HG03378 (cell line): Measurements from ENCODE around the gene IYD.
"Not testable (repeated sequence)": the region's sequence is repeated elsewhere in the genome, so short reads cannot be mapped to it uniquely, and the experiment has no call there.

Source experiments
- ATAC-seq: cut with Tn5 transposase; IDR thresholded peaks from one replicate; pipeline ENCODE4 v1.9.1; 2021; ENCODE audit warnings: mild to moderate bottlenecking, moderate library complexity; ENCODE audit not compliant: unreplicated experiment

IYD gene

DNA sequence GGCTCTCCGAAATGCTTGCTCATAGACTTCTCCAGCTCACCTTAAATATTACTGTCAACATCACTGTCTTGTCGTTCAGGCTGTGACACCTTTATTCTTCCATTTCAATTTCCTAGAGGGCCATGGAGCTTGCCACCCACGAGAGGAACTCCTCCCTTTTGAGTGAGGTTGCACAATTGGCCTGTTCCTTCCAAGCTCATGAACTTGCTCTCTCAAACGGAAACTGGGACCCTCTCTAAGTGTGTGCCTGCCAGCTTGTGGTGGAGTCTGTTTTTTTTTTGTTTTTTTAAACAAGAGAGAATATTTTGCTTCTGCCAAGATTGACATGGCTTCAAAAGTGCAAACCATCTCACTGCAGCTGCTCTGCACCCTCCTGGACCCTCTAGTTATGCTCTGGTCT is 19.3 kb upstream of the IYD start:
- ATAC-seq = no peak

DNA sequence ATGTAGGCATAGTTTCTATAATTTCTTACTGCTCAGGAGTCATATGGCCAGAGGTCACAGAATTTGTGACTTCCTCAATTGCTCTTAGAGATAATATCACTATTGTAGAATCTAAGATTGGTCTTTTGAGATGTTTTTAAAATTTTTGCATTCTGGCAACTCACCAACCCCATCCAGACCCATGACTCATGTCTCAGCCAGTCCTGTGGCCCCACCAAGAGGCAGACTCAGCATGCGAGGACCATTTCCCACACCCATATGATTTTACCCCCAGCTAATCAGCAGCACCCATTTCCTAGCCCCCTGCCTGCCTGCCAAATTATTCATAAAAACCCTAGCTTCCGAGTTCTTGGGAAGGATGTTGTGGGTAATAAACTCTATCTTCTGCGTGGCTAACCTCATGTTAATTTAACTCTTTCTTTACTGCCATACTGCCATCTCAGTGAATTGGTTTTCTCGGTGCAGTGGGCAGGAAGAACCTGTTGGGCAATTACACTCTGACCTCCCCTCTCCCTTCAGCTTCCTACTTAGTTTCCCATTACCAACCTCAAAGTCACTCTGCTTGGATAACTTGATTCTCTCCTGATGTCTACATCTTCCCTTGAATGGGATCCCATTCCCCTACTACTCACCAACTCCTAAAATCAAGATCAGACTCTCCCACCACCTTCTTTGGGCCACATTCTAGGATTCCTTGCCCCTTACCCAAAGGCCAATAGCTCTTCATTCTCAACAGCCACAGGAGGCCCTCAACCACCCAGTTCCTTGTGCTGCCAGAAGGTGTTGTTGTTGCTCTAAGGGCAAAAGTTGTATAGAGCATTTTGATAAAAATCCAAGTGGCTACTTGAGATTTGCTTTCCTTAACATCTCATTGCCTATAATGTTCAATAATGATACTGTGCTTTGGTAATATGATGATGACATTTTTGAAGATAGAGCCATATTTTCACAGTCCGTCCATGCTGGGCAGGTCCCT is 16.2 kb upstream of the IYD start:
- no peak for ATAC-seq

DNA sequence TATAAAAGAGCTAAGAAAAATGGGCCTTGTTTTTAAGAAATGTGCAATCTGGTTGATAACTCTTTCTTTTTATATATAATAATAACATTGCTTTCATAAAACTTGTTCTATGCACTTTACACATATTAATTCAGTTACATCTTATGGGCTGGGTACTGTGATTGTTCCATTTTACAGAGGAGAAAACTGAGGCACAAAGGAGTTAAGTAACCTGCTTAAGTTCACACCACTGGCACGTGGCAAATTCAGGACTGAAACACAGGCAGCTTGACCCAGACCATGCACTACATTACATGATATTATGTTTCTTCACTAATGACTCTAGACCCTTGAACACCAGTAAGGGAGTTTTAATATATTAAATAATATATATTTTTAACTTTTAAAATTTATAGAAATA is 15.4 kb upstream of the IYD start:
- ATAC-seq = no peak

DNA sequence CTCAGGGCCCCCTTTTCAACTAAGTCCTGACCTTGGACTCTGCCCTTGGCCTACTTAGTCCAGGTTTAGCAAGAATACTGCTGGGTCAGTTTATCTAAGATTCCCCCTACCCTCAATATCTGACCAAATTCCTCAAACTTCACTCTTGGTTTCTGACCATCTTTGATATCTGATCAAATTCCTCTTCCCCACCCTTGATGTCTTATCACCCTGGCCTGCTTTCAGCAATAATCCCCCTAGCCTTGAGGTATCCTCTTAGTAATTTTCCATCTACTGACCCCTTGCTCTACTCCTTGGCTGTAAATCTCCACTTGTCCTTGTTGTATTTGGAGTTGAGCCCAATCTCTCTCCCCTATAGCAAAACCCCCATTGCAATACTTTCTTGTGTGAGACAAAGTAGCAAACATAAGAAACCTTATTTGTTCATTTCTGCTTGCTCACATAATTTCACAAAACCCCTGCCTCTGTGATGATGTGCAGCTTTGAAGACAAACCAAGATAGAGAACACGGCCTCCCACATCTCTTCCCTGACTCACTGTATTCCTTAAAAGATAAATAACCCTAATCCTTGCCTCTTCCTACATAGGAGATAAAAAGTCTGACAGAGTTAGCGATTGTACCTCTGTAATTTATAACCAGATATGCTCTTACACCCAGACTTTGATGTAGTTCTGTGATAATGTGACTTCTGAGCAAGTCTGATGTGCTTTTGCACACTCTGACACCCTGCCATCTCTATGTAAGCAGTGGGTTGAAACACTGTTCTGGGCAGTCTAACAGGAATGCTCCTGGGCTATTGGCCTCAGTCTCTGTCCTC is 13.8 kb upstream of the IYD start:
- ATAC-seq = no peak

DNA sequence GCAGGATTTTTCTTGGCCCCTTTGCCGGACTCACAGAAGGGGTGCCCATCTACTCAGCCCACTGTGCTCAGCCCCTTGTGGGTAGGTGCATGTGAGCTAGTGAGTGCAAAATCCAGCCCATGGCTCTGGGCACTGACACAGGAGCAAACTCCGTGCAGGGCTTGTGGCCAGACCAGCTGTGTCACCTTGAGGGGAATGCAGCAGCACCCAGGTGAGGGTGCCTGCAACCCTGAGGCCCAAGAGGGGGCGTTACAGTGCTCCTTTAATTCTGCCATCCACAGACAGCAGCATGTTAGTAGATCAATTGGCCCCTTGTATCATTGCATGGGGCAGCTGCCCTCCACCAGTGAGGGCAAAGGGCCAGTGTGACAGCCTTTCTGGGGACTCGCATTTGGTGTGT is 12.9 kb upstream of the IYD start:
- ATAC-seq = no peak

DNA sequence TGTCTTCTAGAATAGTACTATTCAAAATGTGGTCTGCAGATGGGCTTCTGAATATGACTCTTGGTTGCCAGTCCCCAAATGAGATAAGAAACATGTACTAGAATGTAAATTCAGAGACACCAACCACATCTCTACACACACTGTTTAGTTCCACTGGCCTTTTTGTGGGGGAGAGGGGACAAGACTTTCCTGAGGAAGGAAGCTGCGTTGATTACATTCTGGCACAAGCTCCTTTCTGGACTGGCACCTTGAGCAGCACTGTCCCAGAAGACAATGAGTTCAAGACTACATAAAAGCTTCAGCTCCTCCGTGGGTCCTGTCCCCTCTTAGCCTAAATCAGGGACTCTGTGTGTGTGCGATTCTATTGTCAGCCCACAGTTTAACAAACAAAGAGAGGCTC is 6.9 kb upstream of the IYD start:
- ATAC-seq = no peak

DNA sequence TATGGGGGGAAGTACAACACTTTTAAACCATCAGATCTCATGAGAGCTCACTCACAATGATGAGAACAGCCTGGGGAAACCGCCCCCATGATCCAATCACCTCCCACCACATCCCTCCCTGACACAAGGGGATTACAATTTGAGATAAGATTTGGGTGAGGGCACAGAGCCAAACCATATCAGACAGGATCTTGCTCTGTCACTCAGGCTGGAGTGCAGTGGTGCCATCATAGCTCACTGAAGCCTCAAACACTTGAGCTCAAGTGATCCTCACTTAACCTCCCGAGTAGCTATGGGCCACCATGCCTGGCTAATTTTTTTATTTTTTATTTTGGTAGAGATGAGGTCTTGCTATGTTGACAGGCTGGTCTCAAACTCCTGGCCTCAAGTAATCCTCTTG is 5.1 kb upstream of the IYD start:
- no peak for ATAC-seq

DNA sequence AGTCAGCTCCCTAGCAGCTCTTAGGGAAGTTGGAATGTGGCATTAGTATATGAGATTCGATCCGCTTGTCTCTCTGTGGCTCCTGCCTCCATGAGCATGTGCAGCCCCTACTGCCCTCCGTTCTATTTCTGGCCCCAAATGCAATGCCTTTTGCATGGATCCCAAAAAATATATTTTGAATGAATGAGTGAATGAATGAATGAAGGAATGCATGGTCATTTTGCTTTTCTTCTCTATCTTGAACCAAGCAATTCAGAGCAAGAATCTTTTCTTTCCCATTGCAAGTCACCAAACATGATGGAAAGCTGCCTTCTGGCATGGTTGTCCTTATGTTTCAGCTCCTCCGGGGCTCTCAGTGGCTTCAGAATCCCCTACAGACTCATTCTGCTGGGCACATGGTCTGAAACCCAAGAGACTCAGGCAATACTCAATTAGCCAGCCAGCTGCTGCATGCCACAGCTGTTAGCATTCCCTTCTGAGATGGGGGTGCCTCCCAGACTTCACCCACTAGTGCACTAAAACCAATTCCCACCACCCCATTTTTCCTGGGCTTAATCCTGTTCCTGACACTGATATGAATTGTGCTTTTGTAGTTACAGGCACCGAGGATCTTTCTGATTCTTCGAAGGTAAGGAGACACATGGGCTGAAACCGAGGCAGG is 2.6 kb upstream of the IYD start:
- ATAC-seq = no peak

DNA sequence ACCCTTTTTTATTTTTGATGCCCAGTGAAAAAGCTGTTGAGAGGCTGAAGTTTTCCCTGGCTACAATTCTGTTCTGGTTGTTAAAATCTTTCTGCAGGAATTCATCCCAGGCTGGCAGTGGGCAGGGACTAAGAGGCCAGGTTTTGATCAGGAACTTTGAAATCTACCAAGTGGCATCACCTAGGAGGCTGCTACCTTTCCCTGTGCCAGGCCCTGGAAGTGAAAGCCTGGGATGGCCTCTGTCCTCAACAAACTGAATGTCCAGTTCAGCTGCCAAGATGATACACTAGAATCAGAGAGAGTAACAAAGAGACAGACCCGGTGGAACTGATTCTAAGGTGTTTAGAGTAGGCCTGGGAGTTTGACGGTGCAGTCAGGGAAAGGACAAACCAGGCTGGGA is 596 bp downstream of the IYD start:
- ATAC-seq = no peak

DNA sequence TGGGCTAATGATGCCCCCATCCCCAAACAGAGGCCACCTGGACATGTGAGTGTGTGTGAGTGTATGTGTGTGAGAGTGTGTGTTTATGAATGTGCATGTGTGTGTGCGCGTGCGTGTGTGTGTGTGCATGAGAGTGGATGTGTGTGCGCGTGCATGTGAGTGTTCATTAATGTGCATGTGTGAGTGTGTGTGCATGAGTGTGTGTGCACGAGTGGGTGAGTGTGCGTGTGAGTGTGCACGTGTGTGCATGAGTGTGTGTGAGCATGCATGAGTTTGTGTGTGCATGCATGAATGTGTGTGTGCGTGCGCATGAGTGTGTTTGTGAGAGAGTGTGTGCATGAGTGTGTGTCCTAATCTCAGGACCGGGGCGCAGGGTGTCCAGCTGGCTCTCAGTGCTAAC is 1.3 kb downstream of the IYD start:
- no peak for ATAC-seq

DNA sequence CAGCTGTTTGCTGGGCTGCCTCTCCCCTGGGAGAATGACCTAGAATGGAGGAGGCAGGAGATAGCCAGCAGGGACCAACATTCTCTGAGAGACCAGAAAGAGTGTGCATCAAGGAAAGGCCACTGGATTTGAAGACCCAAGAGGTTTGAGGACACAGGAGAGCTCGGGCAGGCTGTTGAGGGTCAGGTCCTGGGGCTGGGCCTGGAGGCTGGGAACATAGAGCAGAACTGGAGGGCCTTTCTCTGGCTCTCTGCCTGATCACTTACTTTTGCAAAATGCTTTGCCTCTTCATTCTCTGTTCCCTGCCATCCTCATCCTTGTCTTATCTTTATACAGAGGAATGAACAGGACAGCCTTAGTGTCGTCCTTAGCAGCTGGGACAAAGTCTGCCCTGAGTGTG is 2.5 kb downstream of the IYD start:
- ATAC-seq = no peak

DNA sequence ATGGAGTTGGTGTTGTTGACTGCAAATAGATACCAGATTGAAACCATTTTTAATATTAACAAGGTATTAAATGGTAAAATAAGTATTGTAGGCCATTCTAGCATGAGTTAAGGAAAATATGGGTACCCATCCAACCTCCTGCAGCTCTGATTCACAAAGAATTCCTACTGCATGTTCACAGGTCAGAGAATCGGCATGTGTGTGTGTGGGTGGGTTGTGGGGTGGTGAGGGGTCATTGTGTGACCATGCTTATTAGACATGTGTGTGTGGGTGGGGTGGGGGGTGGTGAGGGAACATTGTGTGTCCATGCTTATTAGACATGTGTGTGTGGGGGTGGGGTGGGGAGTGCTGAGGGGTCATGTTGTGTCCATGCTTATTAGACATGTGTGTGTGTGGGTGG is 3.2 kb downstream of the IYD start:
- no peak for ATAC-seq

DNA sequence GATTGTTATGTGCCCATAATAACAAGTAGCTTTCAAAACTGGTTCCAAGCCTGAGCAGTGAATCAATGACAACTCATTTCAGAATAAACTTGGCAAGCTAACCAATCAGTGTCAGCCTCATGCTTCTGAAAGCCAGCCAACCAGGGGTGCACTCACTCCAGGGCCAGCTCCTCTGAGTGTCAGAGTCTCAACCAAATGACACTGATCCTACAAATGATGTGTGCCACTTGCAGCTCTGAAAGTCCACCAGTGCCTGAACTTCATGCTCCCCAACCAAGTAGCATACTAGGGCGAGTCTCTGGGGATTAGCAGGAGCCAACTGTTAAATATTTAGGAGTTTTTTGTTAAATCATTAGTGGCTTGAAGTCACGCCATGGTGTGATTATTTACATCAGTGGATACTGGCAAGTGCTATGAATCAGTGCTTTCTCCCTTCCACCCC is 4.5 kb downstream of the IYD start:
- ATAC-seq = no peak

DNA sequence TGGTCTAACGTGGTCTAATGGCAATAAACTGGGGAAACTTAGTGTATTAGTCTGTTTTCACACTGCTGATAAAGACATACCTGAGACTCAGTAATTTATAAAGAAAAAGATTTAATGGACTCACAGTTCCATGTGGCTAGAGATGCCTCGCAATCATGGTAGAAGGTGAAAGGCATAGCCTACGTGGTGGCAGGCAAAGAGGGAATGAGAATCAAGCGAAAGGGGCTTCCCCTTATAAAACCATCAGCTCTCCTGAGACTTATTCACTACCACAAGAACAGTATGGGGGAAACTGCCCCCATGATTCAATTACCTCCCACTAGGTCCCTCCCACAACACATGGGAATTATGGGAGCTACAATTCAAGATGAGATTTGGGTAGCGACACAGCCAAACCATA is 5.5 kb downstream of the IYD start:
- not testable (repeated sequence) for ATAC-seq

DNA sequence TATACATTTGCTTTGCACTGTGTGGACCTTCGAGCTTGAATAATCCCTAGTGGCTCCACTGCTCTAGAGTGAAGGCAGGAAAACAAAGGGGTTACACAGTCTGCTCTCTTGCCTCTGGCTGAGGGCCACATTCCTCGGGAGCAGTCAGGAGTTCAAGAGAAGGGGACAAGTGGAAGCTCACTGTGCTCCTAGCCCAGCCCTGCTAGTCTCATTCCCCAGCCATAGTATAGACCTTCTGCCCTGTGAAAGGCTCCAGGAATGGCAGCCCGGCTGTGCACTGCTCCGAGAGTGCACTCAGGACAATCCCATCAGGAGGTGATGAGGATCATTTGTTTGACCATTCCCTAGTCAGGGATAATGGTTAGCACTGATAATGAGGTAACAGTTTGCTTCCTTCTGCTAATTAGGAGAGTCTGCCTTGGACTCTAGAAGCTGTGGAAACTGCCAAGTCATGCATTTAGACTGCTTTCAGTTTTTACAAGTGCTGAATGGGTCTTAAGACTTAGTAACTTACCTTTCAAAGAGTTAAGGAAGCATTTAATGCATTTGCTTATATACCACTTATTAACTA is 8.5 kb downstream of the IYD start:
- ATAC-seq = no peak

DNA sequence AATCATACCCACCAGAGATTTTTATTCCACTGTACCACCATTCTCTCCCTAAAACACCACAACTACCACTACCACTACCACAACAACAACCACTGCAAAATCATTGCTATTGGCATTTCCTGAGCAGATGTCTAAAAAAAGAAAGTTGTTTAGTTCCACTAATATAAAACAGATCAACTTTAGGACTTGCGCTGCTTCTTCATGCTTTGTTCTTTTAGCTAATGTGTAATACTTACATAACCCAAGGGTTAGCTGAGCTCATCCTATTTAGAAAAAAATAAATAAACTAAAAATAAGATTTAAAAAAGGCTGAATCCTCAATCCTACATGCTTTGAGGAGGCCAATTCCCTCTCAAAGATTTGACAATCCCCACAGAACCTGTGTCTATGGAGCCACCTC is 11.4 kb downstream of the IYD start:
- ATAC-seq = no peak

DNA sequence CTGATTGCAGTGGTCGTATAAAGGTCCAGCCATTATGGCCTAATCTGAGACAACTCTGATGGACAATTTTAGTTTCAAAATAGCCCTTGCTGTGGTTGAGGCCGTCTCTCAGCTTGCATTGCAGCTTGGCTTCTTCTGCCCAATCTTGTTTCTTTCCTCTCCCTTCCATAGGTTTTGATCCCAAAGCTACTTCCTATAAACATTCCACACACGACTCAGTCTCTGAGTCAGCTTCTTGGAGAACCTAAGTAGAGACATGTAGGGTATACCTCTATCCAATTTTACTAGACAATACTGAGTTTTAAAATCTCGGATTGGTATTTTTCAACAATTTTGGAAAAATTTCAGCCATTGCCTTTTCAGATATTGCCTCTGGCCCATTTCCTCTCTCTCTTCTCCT is 13.4 kb downstream of the IYD start:
- ATAC-seq = no peak

DNA sequence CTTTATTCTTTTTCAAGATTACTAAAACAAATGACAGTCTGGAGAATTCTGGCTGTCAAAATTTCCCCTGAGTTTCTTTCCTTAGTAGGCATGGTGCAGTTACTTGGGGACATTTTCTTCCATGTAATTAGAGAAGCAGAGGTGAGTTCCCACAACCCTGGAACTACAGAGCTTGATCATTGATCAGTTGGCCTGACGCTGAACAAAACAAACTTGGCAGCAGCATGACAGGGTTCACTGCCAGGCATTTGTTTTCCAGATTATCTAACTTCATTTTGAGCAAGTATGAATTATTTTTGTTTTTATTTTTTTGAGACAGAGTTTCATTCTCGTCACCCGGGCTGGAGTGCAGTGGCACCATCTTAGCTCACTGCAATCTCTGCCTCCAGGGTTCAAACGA is 22.6 kb downstream of the IYD start:
- ATAC-seq = no peak

DNA sequence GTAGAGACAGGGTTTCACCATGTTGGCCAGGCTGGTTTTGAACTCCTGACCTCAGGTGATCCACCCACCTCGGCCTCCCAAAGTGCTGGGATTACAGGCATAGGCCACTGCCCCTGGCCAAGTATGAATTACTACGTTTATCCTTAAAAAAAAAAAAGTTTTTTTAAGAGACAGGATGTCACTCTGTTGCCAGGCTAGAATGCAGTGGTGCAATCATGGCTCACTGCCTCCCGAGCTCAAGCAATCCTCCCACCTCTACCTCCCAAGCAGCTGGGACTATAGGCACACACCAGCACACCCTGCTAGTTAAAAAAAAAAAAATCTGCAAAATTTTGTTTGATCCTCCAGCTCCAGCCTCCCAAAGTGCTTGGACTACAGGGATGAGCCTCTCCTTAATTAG is 23.1 kb downstream of the IYD start:
- ATAC-seq = no peak

DNA sequence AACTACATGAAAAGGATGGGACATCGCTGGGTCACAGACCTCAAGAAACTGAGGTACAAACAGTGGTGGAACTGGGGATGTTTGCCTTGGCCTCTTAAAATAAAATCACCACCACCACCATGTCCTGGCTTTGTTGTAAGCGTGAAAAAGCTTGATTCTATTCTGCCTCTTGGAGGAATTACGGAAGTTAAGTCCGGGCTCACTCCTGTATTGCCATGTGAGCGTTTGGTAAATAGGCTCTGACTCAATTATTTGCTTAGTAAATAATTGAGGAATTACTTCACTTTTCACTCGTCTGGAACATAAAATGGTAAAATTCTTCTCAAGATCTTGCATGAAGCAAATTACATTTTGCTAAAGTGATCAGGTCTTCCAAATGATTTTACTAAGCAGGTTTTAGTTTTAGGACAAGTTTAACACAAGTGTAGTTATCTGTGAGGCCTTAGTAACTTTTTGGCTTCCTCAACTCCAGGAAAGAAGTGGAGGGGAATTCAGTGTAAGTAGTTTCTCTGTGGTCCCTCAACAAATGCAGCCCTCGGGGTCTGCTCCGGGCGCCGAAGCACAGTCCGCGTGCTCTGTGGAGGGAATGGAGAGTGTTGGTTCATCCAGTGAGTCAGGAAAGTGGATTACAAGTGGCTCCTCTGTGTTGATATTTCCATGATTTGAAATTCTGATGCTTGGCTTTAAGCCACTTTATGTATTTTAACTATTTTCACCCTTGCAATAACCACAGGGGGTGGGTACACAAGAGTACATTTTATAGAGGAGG is 23.8 kb downstream of the IYD start:
- no peak for ATAC-seq
